ENCODE measurements around the gene GPX5. TPM values are rescaled to one million over a fixed set of nuclear protein-coding genes. Genes with fewer than 3 reads are reported as not detected.
"Not testable (repeated sequence)": the region's sequence is repeated elsewhere in the genome, so short reads cannot be mapped to it uniquely, and the experiment has no call there.

Gene GPX5
- total RNA-seq, 2 donors from 2014 or later, result 0.17 TPM; not detected in 1

DNA sequence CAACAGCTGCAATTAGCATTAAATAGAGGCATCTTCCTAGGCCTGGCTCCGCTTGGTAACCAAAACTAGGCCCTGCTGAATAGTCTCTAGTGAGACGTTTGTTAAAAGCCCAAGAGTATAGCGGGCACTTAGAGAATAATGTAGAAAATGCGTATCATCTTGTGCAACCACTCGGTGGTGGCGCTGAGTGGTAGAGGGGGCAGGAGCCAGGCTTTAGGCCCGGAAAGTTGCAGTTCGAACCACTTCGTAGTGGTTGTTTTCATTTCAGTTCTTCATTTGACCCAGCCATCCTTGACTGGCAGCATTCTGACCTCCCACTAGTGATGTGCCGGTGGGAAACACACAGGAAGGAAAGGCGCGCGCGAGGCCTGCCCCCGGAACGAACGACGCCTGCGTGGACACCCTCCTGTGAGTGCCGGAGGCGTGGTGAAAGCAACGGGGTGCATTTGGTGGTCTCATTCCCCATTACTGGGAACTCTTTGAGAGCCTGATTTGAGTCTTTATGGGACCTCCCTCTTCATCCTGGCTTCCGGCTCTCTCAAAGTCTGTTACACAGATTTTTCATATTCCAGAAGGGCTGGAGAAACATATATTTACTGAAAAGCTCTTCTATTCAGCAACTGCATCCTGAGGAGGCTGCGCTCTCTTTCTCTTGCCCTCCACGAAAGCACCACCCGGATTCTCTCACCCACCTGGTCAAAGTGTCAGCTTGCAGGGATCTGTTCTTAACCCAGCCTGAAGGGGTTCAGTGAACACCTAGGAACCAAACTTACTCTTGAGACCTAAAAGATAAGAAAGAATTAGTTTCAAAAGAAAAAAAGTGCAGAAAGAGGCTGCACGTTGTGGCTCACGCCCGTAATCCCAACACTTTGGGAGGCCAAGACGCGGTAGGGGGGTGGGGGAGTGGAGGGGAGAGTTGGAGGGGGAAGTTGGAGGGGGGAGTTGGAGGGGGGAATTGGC is 18.2 kb downstream of the GPX5 start:
- no peak overlapping the region for H3K9ac ChIP-seq (ENCODE audit: low read depth in 2 of 2, low read length in 2 of 2)
- no peak overlapping the region for H3K27ac ChIP-seq

DNA sequence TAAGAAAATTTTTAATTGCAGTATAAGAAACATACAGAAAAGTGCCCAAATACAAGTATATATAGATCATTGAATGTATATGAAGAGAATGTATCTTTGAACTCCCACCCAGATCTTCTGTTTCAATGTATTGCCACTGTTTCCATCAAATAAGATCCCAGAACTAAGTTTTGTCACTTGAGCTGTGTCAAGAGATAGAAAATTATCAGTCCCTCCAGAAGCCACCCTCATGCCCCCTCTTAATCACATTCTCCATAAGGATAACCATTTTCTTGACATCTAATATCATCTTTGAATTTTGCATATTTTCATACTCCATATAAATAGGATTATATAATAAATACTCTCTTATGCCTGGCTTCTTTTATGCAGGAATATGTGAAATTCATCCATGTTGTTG is 20.3 kb downstream of the GPX5 start:
- DNase-seq, result no peak
- TF ChIP-seq, protein P1, sequence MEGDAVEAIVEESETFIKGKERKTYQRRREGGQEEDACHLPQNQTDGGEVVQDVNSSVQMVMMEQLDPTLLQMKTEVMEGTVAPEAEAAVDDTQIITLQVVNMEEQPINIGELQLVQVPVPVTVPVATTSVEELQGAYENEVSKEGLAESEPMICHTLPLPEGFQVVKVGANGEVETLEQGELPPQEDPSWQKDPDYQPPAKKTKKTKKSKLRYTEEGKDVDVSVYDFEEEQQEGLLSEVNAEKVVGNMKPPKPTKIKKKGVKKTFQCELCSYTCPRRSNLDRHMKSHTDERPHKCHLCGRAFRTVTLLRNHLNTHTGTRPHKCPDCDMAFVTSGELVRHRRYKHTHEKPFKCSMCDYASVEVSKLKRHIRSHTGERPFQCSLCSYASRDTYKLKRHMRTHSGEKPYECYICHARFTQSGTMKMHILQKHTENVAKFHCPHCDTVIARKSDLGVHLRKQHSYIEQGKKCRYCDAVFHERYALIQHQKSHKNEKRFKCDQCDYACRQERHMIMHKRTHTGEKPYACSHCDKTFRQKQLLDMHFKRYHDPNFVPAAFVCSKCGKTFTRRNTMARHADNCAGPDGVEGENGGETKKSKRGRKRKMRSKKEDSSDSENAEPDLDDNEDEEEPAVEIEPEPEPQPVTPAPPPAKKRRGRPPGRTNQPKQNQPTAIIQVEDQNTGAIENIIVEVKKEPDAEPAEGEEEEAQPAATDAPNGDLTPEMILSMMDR (IDR thresholded peaks at IDR 0.05), result no peak
- H3K36me3 ChIP-seq, result no peaks in the 10 kb centered on the region
- no peak overlapping the region for H3K9ac ChIP-seq (ENCODE audit: low read depth in 2 of 2, low read length in 2 of 2)
- intact Hi-C loops (cut with DNase I), result no loop called here
- H3K4me3 ChIP-seq, result no peak overlapping the region
- no peak overlapping the region for H3K27ac ChIP-seq
- H3K4me1 ChIP-seq, result no peaks in the 10 kb centered on the region
- H3K27me3 ChIP-seq, result no peaks in the 10 kb centered on the region
- H3K9me3 ChIP-seq, result no peaks in the 10 kb centered on the region

More for the DNA sequence above, 18.2 kb downstream of the GPX5 start:
- intact Hi-C loops (cut with DNase I), result no loop called here
- no peaks in the 10 kb centered on the region for H3K36me3 ChIP-seq
- no peaks in the 10 kb centered on the region for H3K4me1 ChIP-seq
- TF ChIP-seq, protein P1 (IDR thresholded peaks at IDR 0.05), result no peak
- DNase-seq, result no peak
- no peak overlapping the region for H3K4me3 ChIP-seq
- H3K27me3 ChIP-seq, result no peaks in the 10 kb centered on the region
- no peaks in the 10 kb centered on the region for H3K9me3 ChIP-seq

DNA sequence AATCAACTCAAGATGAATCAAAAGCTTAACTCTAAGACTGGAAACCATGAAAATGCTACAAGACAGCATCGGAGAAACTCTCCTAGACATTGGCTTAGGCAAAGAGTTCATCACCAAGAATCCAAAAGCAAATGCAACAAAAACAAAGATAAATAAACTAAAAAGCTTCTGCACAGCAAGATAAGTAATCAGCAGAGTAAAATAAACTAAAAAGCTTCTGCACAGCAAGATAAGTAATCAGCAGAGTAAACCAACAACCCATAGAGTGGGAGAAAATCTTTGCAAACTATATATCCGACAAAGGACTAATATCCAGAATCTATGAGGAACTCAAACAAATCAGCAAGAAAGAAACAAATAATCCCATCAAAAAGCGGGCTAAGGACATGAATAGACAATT is 21.3 kb downstream of the GPX5 start:
- DNase-seq; H3K36me3 ChIP-seq; H3K9ac ChIP-seq (ENCODE audit: low read depth in 2 of 2, low read length in 2 of 2); intact Hi-C loops (cut with DNase I); H3K27me3 ChIP-seq; H3K4me1 ChIP-seq; H3K4me3 ChIP-seq; H3K9me3 ChIP-seq; H3K27ac ChIP-seq: not testable (repeated sequence)

DNA sequence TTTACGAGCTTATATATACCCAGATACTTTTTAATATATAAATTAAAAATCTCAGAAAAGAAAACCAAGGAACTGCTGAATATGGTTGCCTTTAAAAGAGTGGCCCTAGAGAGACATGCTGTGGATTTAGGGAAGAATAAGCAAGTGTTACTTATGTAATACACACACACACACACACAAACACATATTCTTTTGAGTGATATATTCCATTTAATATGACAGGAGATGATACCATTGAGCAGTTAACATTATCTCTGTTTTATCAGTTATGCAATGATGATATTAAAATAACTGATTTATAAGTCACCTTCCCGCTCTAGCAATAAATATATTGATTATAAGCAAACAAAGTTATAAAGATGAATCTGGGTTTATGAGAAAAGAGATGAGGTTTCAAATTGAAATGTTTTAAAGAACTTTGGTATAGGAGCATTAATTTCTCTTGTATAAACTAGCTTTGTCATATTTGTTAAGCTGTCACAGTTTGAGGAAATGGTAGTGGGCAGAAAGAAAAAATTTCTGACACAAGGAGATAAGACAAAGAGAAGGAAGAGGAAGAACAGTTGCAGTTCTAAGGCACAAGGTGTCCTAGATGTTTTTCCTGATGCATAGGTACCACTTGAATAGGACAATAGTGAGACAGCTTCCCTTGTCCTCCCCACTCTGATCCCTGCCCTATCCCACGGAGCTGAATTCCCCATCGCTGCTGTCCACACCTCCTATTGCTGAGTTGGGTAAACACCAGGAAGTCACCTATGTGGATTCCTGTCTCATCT is 26.4 kb downstream of the GPX5 start:
- Histone ChIP-seq H3K9ac (ENCODE audit: low read depth in 2 of 2, low read length in 2 of 2) (no peak overlapping the region), H3K36me3 (no peaks in the 10 kb centered on the region), H3K9me3 (no peaks in the 10 kb centered on the region), H3K4me1 (no peaks in the 10 kb centered on the region), H3K27ac (no peak overlapping the region), H3K4me3 (no peak overlapping the region), H3K27me3 (no peaks in the 10 kb centered on the region)
- no peak for DNase-seq
- TF ChIP-seq, protein P1 (IDR thresholded peaks at IDR 0.05), result no peak
- intact Hi-C loops (cut with DNase I), result no loop called here

DNA sequence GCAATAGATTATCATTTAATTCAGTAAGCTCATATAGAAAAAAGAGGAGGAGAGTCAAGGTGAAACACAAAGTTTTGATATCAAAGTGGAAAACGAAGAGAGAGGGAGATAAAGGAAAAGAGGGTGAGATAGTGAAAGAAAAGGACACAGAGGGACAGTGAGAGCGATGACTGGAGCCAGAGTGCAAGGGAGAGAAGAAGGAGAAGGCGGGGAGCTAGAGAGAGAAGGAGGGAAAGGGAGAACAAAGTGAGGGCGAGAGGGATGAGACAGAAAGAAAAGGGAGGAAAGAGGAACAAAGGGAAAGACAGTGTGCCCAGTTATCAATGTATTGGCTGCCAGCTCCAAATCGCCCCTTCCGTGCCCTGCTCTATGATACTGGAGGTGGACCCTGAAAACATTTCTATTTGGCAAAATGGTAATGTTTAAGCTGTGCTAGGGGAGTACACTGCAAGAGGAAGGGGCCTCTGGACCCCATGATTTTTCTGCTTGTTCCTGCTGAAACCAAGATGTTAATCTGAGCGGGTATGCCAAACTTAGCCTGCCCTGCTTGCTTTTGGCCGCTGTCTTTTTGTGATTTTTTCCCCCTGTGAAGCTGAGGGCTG is 27.8 kb downstream of the GPX5 start:
- intact Hi-C loops (cut with DNase I), result no loop called here
- Histone ChIP-seq H3K27me3 (no peaks in the 10 kb centered on the region), H3K27ac (no peak overlapping the region), H3K9me3 (no peaks in the 10 kb centered on the region), H3K4me3 (no peak overlapping the region), H3K36me3 (no peaks in the 10 kb centered on the region), H3K4me1 (no peaks in the 10 kb centered on the region), H3K9ac (ENCODE audit: low read depth in 2 of 2, low read length in 2 of 2) (no peak overlapping the region)
- no peak for DNase-seq
- TF ChIP-seq, protein P1 (IDR thresholded peaks at IDR 0.05), result no peak

Data from colonic mucosa (tissue), 4 donors.